HG03060 (cell line): ENCODE data around the gene FLG2.
"Not testable (repeated sequence)": the region's sequence is repeated elsewhere in the genome, so short reads cannot be mapped to it uniquely, and the experiment has no call there.

Experiments
- ATAC-seq: cut with Tn5 transposase; IDR thresholded peaks from one replicate; pipeline ENCODE4 v1.9.1; 2021; ENCODE audit warnings: low read depth, moderate number of reproducible peaks; ENCODE audit not compliant: unreplicated experiment

FLG2 gene

GRCh38 chr1:152313319-152313801 lies 46.4 kb downstream of the FLG2 start:
- no peak for ATAC-seq

- not testable (repeated sequence) for ATAC-seq
Observed at GRCh38 chr1:152312169-152312568, 47.6 kb downstream of the FLG2 start.

DNA sequence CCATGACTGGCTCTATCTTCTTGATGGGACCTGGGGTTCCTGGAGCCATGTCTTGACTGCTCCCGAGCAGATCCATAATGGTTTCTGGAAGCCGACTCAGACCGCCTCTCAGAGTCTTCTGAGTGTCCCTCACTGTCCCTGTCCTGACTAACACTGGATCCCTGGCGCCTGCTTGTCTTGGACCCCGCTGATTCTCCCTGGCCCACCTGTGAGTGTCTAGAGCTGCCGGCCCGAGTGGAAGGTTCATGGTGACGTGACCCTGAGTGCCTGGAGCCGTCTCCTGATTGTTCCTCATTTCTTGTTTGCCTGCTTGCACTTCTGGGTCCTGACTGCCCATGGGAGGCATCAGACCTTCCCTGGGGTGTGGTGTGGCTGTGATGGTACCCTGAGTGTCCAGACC lies 49.9 kb downstream of the FLG2 start:
- no peak for ATAC-seq

DNA sequence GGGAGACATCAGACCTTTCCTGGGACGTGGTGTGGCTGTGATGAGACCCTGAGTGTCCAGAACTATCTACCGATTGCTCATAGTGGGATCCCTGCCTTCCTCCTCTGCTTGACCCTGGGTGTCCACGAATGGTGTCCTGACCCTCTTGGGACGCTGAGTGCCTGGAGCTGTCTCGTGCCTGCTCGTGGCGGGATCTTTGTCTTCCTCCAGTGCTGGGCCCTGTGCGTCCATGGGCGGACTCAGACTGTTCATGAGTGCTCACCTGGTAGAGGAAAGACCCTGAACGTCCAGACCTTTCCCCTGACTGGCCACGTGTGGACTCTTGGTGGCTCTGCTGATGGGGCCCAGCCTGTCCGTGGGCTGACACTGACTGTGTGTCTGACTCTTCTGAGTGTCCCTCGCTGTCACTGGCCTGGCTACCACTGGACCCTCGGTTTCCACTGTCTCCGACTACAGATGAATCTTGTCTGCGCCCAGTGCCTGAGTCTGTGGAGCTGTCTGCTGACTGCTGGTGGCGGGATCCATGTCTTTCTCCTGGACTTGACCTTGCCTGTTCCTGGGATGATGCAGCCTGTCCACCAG lies 50.4 kb downstream of the FLG2 start:
- ATAC-seq, result not testable (repeated sequence)

GRCh38 chr1:152308758-152309157 lies 51.0 kb downstream of the FLG2 start:
- ATAC-seq, result not testable (repeated sequence)

- not testable (repeated sequence) for ATAC-seq
Observed at GRCh38 chr1:152307970-152308369, 51.8 kb downstream of the FLG2 start.

DNA sequence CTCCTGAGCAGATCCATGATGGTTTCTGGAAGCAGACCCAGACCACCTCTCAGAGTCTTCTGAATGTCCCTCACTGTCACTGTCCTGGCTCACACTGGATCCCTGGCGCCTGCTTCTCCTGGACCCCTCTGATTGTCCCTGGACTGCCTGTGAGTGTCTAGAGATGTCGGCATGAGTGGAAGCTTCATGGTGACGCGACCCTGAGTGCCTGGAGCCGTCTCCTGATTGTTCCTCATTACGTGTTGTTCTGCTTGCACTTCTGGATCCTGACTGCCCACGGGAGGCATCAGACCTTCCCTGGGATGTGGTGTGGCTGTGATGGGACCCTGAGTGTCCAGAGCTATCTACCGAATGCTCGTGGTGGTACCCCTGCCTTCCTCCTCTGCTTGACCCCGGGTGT lies 53.7 kb downstream of the FLG2 start:
- ATAC-seq, result not testable (repeated sequence)

- not testable (repeated sequence) for ATAC-seq
Observed at GRCh38 chr1:152304773-152305172, 55.0 kb downstream of the FLG2 start.

GRCh38 chr1:152303139-152303872 lies 56.5 kb downstream of the FLG2 start:
- ATAC-seq, result not testable (repeated sequence)
